Measurements from ENCODE around the gene CYP2W1.

The CYP2W1 gene

GRCh38 chr7:1020849-1021251 lies 37.9 kb downstream of the CYP2W1 start:
- DNase-seq = no peak
- H3K4me1 Mint-ChIP-seq = peaks cover 38% of the 10 kb centered on the region
- peaks cover 11% of the 10 kb centered on the region for H3K9me3 Mint-ChIP-seq
- H3K4me3 Mint-ChIP-seq = no peak overlapping the region
- H3K27ac Mint-ChIP-seq = no peak overlapping the region
- TF ChIP-seq, protein P1, sequence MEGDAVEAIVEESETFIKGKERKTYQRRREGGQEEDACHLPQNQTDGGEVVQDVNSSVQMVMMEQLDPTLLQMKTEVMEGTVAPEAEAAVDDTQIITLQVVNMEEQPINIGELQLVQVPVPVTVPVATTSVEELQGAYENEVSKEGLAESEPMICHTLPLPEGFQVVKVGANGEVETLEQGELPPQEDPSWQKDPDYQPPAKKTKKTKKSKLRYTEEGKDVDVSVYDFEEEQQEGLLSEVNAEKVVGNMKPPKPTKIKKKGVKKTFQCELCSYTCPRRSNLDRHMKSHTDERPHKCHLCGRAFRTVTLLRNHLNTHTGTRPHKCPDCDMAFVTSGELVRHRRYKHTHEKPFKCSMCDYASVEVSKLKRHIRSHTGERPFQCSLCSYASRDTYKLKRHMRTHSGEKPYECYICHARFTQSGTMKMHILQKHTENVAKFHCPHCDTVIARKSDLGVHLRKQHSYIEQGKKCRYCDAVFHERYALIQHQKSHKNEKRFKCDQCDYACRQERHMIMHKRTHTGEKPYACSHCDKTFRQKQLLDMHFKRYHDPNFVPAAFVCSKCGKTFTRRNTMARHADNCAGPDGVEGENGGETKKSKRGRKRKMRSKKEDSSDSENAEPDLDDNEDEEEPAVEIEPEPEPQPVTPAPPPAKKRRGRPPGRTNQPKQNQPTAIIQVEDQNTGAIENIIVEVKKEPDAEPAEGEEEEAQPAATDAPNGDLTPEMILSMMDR (IDR thresholded peaks at IDR 0.05) = no peak
- H3K27me3 Mint-ChIP-seq (ENCODE audit: low read depth, poor library complexity) = no peaks in the 10 kb centered on the region
- peaks cover 28% of the 10 kb centered on the region for H3K36me3 Mint-ChIP-seq (ENCODE audit: low read depth)

DNA sequence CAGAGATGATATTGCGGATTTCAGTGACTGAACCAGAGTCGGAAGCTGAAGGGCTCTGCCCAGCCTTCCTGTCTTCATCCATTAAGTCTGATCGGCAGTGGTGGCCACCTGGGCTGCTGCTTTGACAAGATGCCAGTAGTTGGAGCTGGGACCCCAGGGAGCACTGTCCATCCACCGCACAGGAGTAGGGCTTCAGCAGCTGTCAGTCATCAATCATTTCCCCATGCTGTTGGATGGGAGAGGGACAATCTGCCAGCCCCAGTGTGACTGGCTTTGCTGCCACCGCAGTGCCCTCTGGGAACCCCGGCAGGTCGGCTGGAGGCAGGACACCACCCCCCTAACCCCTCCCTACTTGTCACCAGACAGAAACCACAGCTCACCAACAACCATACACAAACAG lies 38.4 kb downstream of the CYP2W1 start:
- no peak for DNase-seq
- Mint-ChIP-seq H3K27me3 (ENCODE audit: low read depth, poor library complexity) (peaks cover under 1% of the 10 kb centered on the region), H3K4me3 (no peak overlapping the region), H3K36me3 (ENCODE audit: low read depth) (peaks cover 32% of the 10 kb centered on the region), H3K9me3 (peaks cover 11% of the 10 kb centered on the region), H3K27ac (no peak overlapping the region), H3K4me1 (peaks cover 42% of the 10 kb centered on the region)
- TF ChIP-seq, protein P1 (IDR thresholded peaks at IDR 0.05) = no peak

GRCh38 chr7:1021931-1022330 lies 39.0 kb downstream of the CYP2W1 start:
- H3K9me3 Mint-ChIP-seq = peaks cover 11% of the 10 kb centered on the region
- H3K4me3 Mint-ChIP-seq = no peak overlapping the region
- H3K36me3 Mint-ChIP-seq (ENCODE audit: low read depth) = peaks cover 34% of the 10 kb centered on the region
- TF ChIP-seq, protein P1 (IDR thresholded peaks at IDR 0.05) = no peak
- no peak overlapping the region for H3K27ac Mint-ChIP-seq
- DNase-seq = no peak
- H3K27me3 Mint-ChIP-seq (ENCODE audit: low read depth, poor library complexity) = peaks cover 6% of the 10 kb centered on the region
- peaks cover 48% of the 10 kb centered on the region for H3K4me1 Mint-ChIP-seq

- peaks cover 11% of the 10 kb centered on the region for H3K9me3 Mint-ChIP-seq
- H3K4me3 Mint-ChIP-seq = no peak overlapping the region
- TF ChIP-seq, protein P1 (IDR thresholded peaks at IDR 0.05) = no peak
- H3K36me3 Mint-ChIP-seq (ENCODE audit: low read depth) = peaks cover 34% of the 10 kb centered on the region
- H3K4me1 Mint-ChIP-seq = peaks cover 52% of the 10 kb centered on the region
- DNase-seq = no peak
- no peak overlapping the region for H3K27ac Mint-ChIP-seq
- H3K27me3 Mint-ChIP-seq (ENCODE audit: low read depth, poor library complexity) = peaks cover 9% of the 10 kb centered on the region
Observed at GRCh38 chr7:1022356-1022755, 39.4 kb downstream of the CYP2W1 start.

DNA sequence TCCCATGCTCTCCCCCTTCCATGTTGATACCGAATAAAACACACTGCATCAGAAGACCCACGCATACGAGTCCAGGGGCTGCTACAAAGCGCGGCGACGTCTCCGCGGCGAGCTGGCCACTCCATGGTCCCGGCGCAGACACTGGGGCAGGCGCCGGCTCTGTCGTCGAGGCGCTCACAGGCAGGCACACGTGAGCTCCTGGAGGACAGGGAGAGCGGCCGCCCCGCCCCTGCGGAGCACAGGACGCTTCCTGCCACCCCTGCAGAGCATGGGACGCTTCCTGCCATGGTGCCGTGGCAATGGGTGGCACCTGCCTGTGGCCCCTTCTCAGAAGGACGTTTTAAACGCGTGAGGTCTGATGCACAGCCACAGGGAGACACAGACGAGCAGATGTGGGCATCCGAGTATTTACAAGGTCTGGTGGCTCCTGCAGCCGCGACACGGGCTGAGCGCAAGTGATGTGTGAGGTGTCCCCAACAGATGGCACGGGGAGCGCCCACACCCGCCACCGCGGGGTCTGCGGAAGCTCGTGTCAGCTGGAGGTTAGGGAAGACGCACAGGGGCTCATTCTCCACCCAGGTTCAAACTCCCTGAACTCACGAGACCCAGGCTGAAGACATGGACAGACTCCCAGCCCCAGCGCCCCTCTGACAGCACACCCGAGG lies 40.0 kb downstream of the CYP2W1 start:
- H3K27ac Mint-ChIP-seq = no peak overlapping the region
- TF ChIP-seq, protein P1 (IDR thresholded peaks at IDR 0.05) = no peak
- DNase-seq = no peak

DNA sequence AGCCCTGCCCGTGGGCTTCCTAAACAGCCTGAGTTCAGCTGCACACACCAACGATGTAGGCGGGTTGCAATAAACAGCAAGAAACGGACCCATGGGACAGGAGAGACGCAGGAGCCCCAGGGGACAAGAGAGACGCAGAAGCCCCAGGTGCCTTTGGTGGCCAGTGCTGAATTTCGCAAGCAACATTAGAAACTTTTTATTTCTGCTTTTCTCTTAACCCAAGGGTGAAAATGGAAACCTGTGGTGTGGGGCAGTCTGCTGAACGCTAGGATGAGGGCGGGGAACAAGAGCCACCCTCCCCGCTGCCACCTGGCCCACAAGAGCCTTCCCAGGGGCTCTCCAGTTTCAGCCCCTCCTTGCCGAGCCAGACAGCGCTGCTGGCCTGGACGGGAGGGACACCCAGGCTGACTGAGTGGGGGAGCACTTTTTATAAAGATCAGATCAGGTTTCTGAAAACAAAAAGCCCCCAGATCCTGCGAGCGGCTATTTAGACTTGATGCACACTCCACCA lies 41.4 kb downstream of the CYP2W1 start:
- peaks cover 26% of the 10 kb centered on the region for H3K36me3 Mint-ChIP-seq (ENCODE audit: low read depth)
- peaks cover 58% of the 10 kb centered on the region for H3K4me1 Mint-ChIP-seq
- H3K9me3 Mint-ChIP-seq = peaks cover 11% of the 10 kb centered on the region
- TF ChIP-seq, protein P1 (IDR thresholded peaks at IDR 0.05) = no peak
- peaks cover 11% of the 10 kb centered on the region for H3K27me3 Mint-ChIP-seq (ENCODE audit: low read depth, poor library complexity)
- H3K27ac Mint-ChIP-seq = peak overlapping the region; percentile 36
- no peak for DNase-seq
- H3K4me3 Mint-ChIP-seq = peak overlapping the region; percentile 61

More for the DNA sequence above, 40.0 kb downstream of the CYP2W1 start:
- Mint-ChIP-seq H3K4me3 (no peak overlapping the region), H3K9me3 (peaks cover 11% of the 10 kb centered on the region), H3K36me3 (ENCODE audit: low read depth) (peaks cover 33% of the 10 kb centered on the region), H3K27me3 (ENCODE audit: low read depth, poor library complexity) (peaks cover 11% of the 10 kb centered on the region), H3K4me1 (peaks cover 53% of the 10 kb centered on the region)
